ENCODE measurements around the gene ZNF286A.
A peak's percentile ranks its signal among the peaks of the same experiment; 100 is the strongest.
"Not testable (repeated sequence)": the region's sequence is repeated elsewhere in the genome, so short reads cannot be mapped to it uniquely, and the experiment has no call there.

The ZNF286A gene

DNA sequence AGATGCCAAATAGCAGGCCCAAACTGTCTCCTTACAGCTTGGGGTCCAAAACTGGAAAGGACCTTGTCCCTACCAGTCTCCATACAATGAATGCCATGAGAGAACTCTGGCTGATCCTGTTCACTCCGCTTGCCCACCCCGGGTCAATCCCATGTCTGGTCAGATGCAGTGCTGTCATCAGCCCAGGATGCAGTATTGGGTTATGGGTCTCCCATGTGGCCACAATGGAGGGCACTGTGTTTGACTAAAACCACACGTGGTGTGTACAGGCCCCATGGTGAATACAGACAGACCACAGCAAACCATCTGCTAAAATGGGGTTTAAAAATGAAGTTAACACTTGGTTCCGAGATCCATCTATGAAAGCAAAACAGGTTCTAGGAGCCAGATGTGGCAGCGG, 35.9 kb upstream of the ZNF286A start:
- H3K9ac ChIP-seq (ENCODE audit: low read depth, low read length): no peak overlapping the region
- H3K9me3 ChIP-seq (ENCODE audit: control insufficient read depth, insufficient read depth, low read length): no peaks in the 10 kb centered on the region
- peaks cover 6% of the 10 kb centered on the region; the same call in 1 of the 2 replicates for H3K36me3 ChIP-seq (ENCODE audit: insufficient read depth, low read length)
- H3K4me1 ChIP-seq (ENCODE audit: insufficient read depth, low read length): 0 out of 2 replicates have a peak, but pooled peaks cover 4% of the 10 kb centered on the region

DNA sequence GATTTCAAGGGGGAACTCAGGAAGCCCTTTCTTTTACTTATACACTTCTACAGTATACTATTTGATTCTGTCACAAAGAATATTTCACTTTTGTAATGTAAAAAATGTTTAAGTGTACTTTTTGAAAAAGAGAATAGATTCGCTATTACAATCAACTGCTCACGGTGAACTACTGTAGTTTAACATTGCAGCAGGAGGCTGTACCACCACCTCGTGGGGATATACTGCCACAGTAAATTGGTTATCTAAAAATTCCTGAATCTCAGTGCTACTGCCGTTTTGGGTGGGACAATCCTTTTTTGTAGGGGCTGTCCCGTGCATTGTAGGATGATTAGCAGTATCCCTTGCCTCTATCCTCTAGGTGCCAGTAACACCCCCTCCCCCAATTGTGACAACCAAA, 30.0 kb upstream of the ZNF286A start:
- not testable (repeated sequence) for H3K9ac ChIP-seq (ENCODE audit: low read depth, low read length); H3K9me3 ChIP-seq (ENCODE audit: control insufficient read depth, insufficient read depth, low read length); H3K4me1 ChIP-seq (ENCODE audit: insufficient read depth, low read length); H3K36me3 ChIP-seq (ENCODE audit: insufficient read depth, low read length)

DNA sequence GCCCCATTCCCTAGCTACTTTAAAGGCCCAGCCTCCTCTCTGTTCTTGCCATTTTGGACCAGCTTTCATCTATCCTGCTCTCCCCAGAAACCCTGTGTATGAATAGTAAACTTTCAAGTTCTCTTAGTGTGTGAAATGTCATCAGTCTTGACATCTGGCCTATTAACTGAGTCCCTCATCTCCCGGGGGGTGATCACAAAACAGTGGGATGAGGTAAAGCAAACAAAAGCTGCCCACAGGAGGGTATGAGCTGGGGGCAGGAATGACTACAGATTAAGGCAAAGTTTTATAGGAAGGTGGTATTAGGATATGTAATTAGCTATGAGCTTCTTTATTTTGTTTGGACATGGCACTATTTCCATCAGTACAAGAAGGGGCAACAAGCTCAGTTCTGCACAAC, 24.9 kb upstream of the ZNF286A start:
- H3K9ac ChIP-seq (ENCODE audit: low read depth, low read length); H3K4me1 ChIP-seq (ENCODE audit: insufficient read depth, low read length); H3K9me3 ChIP-seq (ENCODE audit: control insufficient read depth, insufficient read depth, low read length); H3K36me3 ChIP-seq (ENCODE audit: insufficient read depth, low read length): not testable (repeated sequence)

GRCh38 chr17:15675991-15676390, 23.6 kb upstream of the ZNF286A start:
- not testable (repeated sequence) for H3K9me3 ChIP-seq (ENCODE audit: control insufficient read depth, insufficient read depth, low read length); H3K4me1 ChIP-seq (ENCODE audit: insufficient read depth, low read length); H3K36me3 ChIP-seq (ENCODE audit: insufficient read depth, low read length); H3K9ac ChIP-seq (ENCODE audit: low read depth, low read length)

DNA sequence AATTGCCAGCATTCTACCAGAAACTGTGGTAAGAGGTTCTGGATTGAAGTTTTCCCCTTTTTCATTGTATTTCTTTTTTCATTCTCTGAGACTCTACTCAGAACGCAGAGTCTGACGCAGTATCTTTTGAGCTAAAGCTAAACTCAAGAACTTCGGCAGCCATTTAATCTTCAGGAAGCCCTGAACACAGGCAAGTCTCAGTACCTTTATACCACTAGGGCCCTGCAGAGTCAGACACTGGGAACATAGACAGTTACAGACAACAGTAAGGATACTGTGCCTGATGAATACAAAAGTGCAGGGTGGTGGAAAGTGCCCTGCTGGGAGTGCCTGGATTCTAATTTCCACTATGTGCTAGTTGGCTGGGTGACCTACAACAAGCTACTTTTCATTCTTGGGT, 16.4 kb upstream of the ZNF286A start:
- H3K4me1 ChIP-seq (ENCODE audit: insufficient read depth, low read length); H3K36me3 ChIP-seq (ENCODE audit: insufficient read depth, low read length); H3K9me3 ChIP-seq (ENCODE audit: control insufficient read depth, insufficient read depth, low read length); H3K9ac ChIP-seq (ENCODE audit: low read depth, low read length): not testable (repeated sequence)

DNA sequence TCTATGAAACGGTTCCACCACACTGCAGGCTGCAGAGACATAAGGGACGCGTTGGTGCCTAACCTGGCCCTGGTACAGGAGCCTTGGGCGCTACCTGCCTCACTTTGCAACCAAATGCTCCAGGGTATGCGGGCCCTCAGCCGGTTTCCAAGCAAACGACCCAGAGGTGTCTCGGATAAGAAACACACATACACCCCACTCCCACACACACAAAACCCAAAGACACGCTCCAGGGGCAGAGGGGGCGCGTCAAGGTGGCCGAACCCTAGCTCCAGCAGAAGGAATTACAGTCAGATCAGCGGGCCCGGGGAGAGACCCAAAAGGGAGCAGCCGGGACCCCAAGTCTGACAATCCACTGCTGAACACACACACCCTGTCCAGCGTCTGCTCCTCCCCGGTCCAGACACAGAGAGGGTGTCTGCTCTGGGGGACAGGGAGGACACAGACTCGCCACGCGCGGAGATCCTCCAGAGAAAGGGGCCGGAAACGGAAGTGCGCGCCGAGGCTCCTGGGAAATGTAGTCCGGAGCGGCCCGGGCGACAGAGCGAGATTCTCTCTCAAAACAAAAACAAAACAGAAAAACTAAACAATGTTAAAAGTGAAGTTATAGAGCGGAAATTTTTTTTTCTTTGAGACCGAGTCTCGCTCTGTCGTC, 15.6 kb upstream of the ZNF286A start, which contains the start of gene TRIM16:
Gene TRIM16, minus strand, starts transcription at position 488 of the 655 bp plus-strand sequence. CDS start 32,702 bp downstream, outside the sequence.
- not testable (repeated sequence) for H3K4me1 ChIP-seq (ENCODE audit: insufficient read depth, low read length); H3K36me3 ChIP-seq (ENCODE audit: insufficient read depth, low read length); H3K9me3 ChIP-seq (ENCODE audit: control insufficient read depth, insufficient read depth, low read length)
- H3K9ac ChIP-seq (ENCODE audit: low read depth, low read length): peak within 1 kb of the TSS; percentile 72

DNA sequence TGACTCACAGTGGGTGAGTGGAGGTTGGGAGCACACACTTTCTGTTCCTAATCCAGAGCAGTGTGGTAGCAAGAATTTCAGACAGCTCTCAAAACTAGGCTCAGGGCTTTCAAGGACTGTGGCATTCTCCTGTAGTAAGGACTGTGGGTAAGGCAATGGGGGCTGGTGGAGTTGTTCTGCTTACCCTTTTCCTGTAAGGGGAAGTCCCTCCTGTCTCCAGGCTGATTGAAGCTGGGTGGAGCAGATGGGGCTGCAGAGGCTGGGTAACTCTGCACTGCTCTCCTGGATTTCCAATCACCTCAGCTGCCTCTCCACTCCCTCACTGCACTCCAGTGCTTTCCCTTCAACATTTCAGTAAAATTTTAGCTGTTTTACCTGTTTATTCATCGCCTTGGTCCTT, 12.1 kb upstream of the ZNF286A start:
- not testable (repeated sequence) for H3K36me3 ChIP-seq (ENCODE audit: insufficient read depth, low read length); H3K4me1 ChIP-seq (ENCODE audit: insufficient read depth, low read length); H3K9me3 ChIP-seq (ENCODE audit: control insufficient read depth, insufficient read depth, low read length); H3K9ac ChIP-seq (ENCODE audit: low read depth, low read length)

GRCh38 chr17:15698967-15699366, 585 bp upstream of the ZNF286A start:
- not testable (repeated sequence) for H3K36me3 ChIP-seq (ENCODE audit: insufficient read depth, low read length); H3K4me1 ChIP-seq (ENCODE audit: insufficient read depth, low read length); H3K9me3 ChIP-seq (ENCODE audit: control insufficient read depth, insufficient read depth, low read length)
- peak overlapping the region; percentile 42; the same call in 1 of the 2 replicates for H3K9ac ChIP-seq (ENCODE audit: low read depth, low read length)

DNA sequence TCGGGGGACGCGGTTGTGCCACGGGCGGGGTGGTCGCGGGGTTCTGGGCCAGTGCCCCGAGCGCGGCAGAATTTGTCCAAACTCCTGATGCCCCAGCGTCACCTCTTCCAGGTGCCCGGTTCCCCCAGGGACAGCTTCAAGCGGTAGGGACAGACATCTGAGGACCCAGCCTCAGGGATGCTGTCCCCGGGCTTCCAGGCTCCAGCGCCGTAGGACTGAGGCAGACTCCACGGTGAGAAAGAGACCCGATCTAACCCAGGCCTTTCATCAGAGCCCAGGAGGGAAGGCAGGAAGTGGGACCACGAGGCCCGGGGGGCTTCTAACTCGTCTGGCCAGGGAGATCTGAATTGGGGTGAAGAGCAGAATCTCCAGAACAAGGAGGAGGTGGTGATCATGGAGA, 385 bp downstream of the ZNF286A start:
- H3K9me3 ChIP-seq (ENCODE audit: control insufficient read depth, insufficient read depth, low read length); H3K4me1 ChIP-seq (ENCODE audit: insufficient read depth, low read length): not testable (repeated sequence)
- H3K9ac ChIP-seq (ENCODE audit: low read depth, low read length): peak overlapping the region; percentile 62; the same call in 1 of the 2 replicates

DNA sequence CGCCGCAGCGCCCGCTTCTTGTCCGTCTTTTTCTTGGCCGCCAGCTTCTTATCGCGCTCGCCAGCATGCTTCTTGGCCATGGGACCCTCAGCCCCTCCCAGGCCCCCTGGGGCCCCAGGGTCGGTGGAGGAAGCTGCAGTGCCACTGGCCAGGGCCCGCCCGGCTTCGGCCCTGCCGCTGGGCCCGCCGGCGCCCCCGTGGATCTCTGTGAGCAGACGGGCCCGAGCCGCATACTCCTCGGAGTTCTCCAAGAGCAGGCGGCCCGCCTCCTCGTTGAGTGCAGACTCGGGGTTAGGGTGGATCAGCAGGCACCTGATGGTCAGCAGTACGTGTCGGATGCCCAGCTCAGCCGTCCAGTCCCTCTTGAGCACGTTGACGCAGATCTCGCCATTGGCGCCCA, 4.7 kb downstream of the ZNF286A start:
- not testable (repeated sequence) for H3K9ac ChIP-seq (ENCODE audit: low read depth, low read length); H3K4me1 ChIP-seq (ENCODE audit: insufficient read depth, low read length)
- peaks cover 24% of the 10 kb centered on the region for H3K36me3 ChIP-seq (ENCODE audit: insufficient read depth, low read length)
- peaks cover 30% of the 10 kb centered on the region for H3K9me3 ChIP-seq (ENCODE audit: control insufficient read depth, insufficient read depth, low read length)

More for the DNA sequence above, 385 bp downstream of the ZNF286A start:
- not testable (repeated sequence) for H3K36me3 ChIP-seq (ENCODE audit: insufficient read depth, low read length)

DNA sequence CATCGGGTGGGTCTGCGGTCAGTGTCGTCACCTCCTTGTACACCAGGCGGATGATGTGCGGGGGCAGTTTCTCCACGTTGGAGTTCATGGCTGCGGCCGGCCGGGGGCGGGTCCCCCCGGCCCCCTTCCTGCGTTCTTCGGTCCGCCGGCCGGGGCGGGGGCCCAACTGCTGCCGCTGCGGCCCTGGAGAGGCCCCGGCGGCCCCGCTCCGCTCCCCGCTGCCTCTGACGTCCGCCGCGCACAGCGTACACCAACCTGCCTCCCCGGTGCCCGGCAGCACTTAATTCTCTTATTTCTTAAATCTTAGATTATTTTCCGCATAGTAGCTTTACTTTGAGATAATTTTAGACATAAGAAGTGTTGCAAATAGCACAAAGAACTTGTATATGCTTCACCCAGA, 5.3 kb downstream of the ZNF286A start:
- Histone ChIP-seq H3K36me3 (ENCODE audit: insufficient read depth, low read length) (peaks cover 24% of the 10 kb centered on the region), H3K9me3 (ENCODE audit: control insufficient read depth, insufficient read depth, low read length) (peaks cover 30% of the 10 kb centered on the region)
- H3K4me1 ChIP-seq (ENCODE audit: insufficient read depth, low read length); H3K9ac ChIP-seq (ENCODE audit: low read depth, low read length): not testable (repeated sequence)

DNA sequence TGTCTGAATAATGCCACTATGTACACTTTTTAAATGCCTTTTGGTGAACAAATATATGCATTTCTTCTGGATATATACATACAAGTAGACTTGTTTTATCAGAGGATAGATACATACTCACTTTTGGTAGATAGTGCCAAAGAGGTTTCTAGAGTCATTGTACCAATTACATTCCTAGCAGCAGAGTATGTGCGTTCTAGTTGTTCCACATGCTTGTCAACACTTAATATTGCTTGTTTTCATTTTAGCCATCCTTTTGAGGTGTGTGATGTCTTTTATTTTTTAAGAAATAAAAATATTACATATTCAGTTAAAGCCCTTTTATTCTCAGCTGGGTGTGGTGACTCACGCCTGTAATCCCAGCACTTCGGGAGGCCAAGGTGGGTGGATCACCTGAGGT, 9.3 kb downstream of the ZNF286A start:
- not testable (repeated sequence) for H3K9ac ChIP-seq (ENCODE audit: low read depth, low read length); H3K4me1 ChIP-seq (ENCODE audit: insufficient read depth, low read length)
- Histone ChIP-seq H3K9me3 (ENCODE audit: control insufficient read depth, insufficient read depth, low read length) (peaks cover 30% of the 10 kb centered on the region), H3K36me3 (ENCODE audit: insufficient read depth, low read length) (peaks cover 24% of the 10 kb centered on the region)

GRCh38 chr17:15716601-15717563, 17.3 kb downstream of the ZNF286A start:
- not testable (repeated sequence) for H3K4me1 ChIP-seq (ENCODE audit: insufficient read depth, low read length); H3K9me3 ChIP-seq (ENCODE audit: control insufficient read depth, insufficient read depth, low read length); H3K9ac ChIP-seq (ENCODE audit: low read depth, low read length); H3K36me3 ChIP-seq (ENCODE audit: insufficient read depth, low read length)

- H3K9me3 ChIP-seq (ENCODE audit: control insufficient read depth, insufficient read depth, low read length); H3K4me1 ChIP-seq (ENCODE audit: insufficient read depth, low read length); H3K9ac ChIP-seq (ENCODE audit: low read depth, low read length); H3K36me3 ChIP-seq (ENCODE audit: insufficient read depth, low read length): not testable (repeated sequence)
Observed at GRCh38 chr17:15730535-15730934, 31.0 kb downstream of the ZNF286A start.

DNA sequence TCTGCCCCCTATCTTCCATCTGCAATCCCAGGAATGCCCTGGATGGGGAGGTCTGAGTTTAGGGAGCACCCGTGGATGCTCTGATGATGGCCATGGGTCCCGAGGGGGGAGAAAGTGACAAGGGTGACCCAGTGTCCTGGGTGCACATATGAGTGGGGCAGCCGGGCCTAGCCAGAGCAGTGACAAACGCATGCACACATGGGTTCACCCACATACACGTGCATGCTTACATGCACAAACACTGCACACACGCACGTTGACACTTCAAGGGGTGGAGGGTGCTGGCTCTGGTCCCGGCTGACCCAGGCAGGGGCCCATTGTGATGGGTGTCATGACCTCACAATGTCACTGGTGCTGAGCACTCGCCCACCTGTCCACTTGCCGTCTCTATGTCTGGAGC, 32.3 kb downstream of the ZNF286A start, which contains the start of gene TBC1D26:
Gene TBC1D26, plus strand, starts transcription at position 384 of the 400 bp plus-strand sequence. CDS start 3,066 bp downstream, outside the sequence.
- not testable (repeated sequence) for H3K9me3 ChIP-seq (ENCODE audit: control insufficient read depth, insufficient read depth, low read length); H3K36me3 ChIP-seq (ENCODE audit: insufficient read depth, low read length); H3K4me1 ChIP-seq (ENCODE audit: insufficient read depth, low read length); H3K9ac ChIP-seq (ENCODE audit: low read depth, low read length)

Data from ES-I3 (cell line).